Epithelial cell of proximal tubule (primary cell): Measurements from ENCODE around the gene PPP3CA. TPM values are rescaled to one million over a fixed set of nuclear protein-coding genes. Genes with fewer than 3 reads are reported as not detected.

ENCODE experiments used
- DNase-seq: peaks from one replicate; pipeline ENCODE4 v3.0.0-alpha.2; 2011; ENCODE audit warnings: low read depth
- H3K4me3 ChIP-seq: 2 replicates; pipeline ENCODE4 v1.5.1; 2011; ENCODE audit warnings: low read depth, mild to moderate bottlenecking, low read length
- total RNA-seq: library from RNA; depleted of rRNA; stranded (reverse); fragments of >200 nt; gene quantifications from 2 replicates; pipeline ENCODE4 v1.2.3, GENCODE V29; 2015
- TF ChIP-seq, protein P1 (sequence below): conservative IDR thresholded peaks from 2 replicates; pipeline ENCODE4 v1.5.1; 2012; ENCODE audit warnings: low read depth, mild to moderate bottlenecking, low read length

PPP3CA gene
- total RNA-seq, 1 donor from 2014 or later: 16.5 TPM

DNA sequence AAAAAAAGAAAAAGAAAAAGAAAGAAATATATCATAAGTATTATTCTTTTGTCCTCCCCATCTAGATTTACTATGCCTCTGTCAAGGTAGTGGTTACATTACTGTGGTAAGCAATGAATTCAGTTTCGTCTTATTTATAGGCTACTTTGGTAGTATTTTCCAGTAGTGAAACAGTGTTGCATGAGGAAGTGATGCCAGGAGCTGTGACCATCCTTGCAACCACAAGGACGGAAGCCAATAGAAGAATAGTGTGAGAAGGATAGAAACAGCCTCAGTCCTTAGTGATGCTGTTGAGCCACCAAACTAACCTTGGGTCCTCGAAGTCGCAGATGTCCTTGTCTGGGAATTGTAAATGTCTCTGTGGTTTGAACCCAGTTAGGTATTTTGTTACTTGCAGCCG, 328.5 kb downstream of the PPP3CA start:
- DNase-seq: no peak
- TF ChIP-seq, protein P1, sequence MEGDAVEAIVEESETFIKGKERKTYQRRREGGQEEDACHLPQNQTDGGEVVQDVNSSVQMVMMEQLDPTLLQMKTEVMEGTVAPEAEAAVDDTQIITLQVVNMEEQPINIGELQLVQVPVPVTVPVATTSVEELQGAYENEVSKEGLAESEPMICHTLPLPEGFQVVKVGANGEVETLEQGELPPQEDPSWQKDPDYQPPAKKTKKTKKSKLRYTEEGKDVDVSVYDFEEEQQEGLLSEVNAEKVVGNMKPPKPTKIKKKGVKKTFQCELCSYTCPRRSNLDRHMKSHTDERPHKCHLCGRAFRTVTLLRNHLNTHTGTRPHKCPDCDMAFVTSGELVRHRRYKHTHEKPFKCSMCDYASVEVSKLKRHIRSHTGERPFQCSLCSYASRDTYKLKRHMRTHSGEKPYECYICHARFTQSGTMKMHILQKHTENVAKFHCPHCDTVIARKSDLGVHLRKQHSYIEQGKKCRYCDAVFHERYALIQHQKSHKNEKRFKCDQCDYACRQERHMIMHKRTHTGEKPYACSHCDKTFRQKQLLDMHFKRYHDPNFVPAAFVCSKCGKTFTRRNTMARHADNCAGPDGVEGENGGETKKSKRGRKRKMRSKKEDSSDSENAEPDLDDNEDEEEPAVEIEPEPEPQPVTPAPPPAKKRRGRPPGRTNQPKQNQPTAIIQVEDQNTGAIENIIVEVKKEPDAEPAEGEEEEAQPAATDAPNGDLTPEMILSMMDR: no peak
- no peak overlapping the region for H3K4me3 ChIP-seq

DNA sequence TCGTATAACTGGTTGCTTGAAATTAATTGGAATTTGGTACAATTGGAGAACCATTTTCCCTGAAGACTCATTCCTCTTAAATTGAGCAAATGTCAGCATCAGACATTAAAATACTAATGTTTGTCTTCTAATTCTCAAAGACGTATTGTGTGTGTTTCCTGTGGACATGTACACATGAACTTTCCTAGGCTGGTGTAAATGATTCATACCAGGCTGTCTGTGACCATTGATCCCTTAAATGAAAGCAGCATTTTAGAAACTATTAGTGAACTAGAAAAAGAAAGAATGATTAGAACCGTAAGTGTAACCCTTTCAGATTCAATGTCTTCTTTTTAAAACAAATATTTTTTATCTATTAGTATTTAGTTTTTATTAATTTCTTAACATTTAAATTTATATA, 332.9 kb downstream of the PPP3CA start:
- TF ChIP-seq, protein P1: no peak
- no peak for DNase-seq
- no peak overlapping the region for H3K4me3 ChIP-seq

DNA sequence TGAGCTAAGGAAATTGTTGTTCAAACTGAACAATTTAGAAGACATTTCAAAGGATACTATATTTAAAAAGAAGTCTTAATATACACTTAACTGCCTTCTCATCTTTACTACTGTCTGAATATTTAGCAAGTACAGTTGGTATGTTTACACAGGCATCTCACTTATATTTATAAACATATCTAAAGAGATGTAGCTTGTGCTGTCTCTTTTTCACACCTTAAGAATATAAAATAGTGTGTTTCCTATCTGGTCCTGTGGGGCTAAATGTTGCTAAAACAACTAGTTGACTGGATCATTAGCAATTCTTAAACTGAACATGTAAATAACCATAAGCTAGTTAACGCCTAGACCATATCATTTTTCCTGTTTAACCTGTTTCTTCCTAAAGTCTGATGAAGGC, 336.3 kb downstream of the PPP3CA start:
- no peak overlapping the region for H3K4me3 ChIP-seq
- no peak for DNase-seq
- TF ChIP-seq, protein P1: no peak

DNA sequence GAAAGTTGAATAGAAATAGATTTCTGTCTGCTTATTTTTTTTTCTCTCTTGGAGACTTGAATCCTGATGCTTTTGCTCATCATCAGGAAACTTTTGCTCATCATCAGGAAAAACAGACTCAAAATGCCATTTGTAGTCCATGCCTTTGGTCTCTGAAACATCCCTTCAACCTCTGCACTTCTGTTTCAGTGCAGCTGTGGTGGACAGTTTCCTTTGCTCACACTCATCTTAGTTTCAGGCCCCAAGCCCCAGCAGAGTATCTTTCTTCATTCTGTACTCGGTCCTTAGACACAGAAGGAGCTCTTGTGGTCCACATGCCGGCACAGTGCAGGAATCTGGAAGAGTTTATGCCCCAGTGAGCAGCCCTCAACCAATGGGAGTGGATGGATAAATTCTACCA, 337.9 kb downstream of the PPP3CA start:
- TF ChIP-seq, protein P1: no peak
- no peak overlapping the region for H3K4me3 ChIP-seq
- DNase-seq: no peak

DNA sequence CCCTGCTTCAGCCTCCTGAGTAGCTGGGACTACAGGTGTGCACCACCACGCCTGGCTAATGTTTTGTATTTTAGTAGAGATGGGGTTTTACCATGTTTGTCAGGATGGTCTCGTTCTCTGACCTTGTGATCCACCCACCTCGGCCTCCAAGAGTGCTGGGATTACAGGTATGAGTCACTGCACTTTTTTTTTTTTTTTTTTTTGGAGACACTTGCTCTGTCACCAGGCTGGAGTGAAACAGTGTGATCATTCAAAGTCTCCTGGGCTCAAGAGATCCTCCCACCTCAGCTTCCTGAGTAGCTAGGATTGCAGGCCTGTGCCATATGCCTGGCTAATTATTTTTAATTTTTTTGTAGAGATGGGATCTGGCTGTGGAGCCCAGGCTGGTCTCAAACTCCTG, 338.8 kb downstream of the PPP3CA start:
- no peak overlapping the region for H3K4me3 ChIP-seq
- no peak for DNase-seq
- TF ChIP-seq, protein P1: no peak

DNA sequence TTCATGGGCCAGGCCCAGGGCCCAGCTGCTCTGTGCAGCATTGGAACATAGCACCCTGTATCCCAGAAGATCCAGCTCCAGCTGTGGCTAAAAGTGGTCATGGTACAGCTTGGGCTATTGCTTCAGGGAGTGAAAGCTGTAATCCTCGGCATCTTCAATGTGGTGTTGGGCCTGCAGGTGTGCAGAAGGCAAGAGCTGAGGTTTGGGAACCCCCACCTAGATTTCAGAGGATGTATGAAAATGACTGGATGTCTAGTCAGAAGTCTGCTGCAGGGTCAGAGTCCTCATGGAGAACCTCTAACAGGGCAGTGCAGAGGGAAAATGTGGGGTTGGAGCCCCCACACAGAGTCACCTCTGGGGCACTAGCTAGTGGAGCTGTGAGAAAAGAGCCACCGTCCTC, 341.7 kb downstream of the PPP3CA start:
- H3K4me3 ChIP-seq: no peak overlapping the region
- DNase-seq: no peak
- TF ChIP-seq, protein P1: no peak

DNA sequence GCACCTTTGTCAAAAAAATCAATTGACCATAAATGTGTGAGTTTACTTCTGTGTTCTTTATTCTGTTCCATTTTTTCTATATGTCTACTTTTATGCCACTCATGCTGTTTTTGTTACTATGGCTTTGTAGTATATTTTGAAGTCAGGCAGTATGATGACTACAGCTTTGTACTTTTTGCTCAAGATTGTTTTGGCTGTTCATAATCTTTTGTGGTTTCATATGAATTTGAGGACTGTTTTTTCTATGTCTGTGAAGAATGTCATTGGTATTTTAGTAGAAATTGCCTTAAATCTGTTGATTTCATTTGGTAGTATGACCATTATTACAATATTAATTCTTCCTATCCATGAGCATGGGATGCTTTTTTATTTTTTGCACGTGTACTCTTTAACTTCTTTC, 346.8 kb downstream of the PPP3CA start:
- no peak overlapping the region for H3K4me3 ChIP-seq
- DNase-seq: no peak
- TF ChIP-seq, protein P1: no peak
